ENCODE measurements around the gene PDS5B. TPM values are rescaled to one million over a fixed set of nuclear protein-coding genes. Genes with fewer than 3 reads are reported as not detected.

The PDS5B gene
- total and polyA plus RNA-seq, 10 donors: 4.5 to 65.9 (median 50.9) TPM

DNA sequence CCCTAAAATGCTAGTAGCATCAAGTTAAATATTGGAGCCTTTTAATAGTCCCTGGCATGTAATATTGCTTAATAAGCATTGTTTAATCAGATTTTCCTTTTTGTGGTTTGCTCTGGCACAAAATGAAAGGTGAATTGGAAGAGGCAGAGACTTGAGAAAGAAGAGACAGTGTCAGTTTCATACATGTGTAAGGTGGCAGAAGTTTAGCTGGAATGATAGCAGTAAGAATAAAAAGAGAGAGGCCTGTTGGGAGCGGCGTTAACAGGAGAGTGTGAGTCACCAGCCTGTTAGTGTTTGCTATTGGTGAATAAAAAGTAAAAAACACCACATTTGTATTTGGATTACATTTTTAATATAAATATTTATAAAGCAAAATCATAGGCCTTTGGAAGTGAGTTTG lies 145.3 kb downstream of the PDS5B start:
- no peak for TF ChIP-seq POLR2AphosphoS5 (IDR thresholded peaks at IDR 0.05)
- TF ChIP-seq, protein P1, sequence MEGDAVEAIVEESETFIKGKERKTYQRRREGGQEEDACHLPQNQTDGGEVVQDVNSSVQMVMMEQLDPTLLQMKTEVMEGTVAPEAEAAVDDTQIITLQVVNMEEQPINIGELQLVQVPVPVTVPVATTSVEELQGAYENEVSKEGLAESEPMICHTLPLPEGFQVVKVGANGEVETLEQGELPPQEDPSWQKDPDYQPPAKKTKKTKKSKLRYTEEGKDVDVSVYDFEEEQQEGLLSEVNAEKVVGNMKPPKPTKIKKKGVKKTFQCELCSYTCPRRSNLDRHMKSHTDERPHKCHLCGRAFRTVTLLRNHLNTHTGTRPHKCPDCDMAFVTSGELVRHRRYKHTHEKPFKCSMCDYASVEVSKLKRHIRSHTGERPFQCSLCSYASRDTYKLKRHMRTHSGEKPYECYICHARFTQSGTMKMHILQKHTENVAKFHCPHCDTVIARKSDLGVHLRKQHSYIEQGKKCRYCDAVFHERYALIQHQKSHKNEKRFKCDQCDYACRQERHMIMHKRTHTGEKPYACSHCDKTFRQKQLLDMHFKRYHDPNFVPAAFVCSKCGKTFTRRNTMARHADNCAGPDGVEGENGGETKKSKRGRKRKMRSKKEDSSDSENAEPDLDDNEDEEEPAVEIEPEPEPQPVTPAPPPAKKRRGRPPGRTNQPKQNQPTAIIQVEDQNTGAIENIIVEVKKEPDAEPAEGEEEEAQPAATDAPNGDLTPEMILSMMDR (IDR thresholded peaks at IDR 0.05 in 8 of 11, conservative IDR thresholded peaks at IDR 0.05 in 3 of 11): no peak
- TF ChIP-seq POLR2A (IDR thresholded peaks at IDR 0.05): no peak
- H3K9me3 ChIP-seq: peaks cover 0 to 10% (median 3%) of the 10 kb centered on the region in 8 donors
- 83 to 94% (median 86%) methylated on average over 2 of the region's 2 CpGs for WGBS, 5 donors
- peaks cover 3 to 39% (median 19%) of the 10 kb centered on the region in 6 donors for H3K4me1 ChIP-seq
- peaks cover 0 to 10% (median 0%) of the 10 kb centered on the region in 6 donors for H3K36me3 ChIP-seq
- H3K27me3 ChIP-seq (replicated peaks in 1 of 7): no peaks in the 10 kb centered on the region
- intact Hi-C loops (cut with DNase I; ENCODE audit: low total_unique reads): no loop called here
- no peak overlapping the region for H3K27ac ChIP-seq
- H3K4me3 ChIP-seq: no peak overlapping the region
- no peak for DNase-seq

DNA sequence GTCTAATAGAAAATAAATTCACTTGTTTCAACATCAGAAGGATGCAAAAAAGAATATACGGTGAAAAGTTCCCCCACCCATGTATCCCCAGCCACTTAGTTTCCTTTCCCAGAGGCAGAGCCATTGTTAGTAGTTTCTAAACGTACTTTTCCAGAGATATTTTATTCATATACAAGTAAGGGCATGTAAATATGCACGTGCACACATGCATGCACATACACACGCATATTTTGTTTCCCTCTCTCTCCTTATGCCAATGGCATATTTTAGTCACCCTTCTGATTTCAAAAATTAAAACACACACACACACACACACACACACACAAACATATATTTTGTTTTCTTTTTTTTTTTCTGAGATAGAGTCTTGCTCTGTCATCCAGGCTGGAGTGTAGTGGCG lies 147.4 kb downstream of the PDS5B start:
- no peak for DNase-seq
- no peak for TF ChIP-seq POLR2A (IDR thresholded peaks at IDR 0.05)
- TF ChIP-seq, protein P1 (IDR thresholded peaks at IDR 0.05 in 8 of 11, conservative IDR thresholded peaks at IDR 0.05 in 3 of 11): no peak
- TF ChIP-seq POLR2AphosphoS5 (IDR thresholded peaks at IDR 0.05): no peak
- no peak overlapping the region for H3K27ac ChIP-seq
- peaks cover 0 to 10% (median 3%) of the 10 kb centered on the region in 8 donors for H3K9me3 ChIP-seq
- peaks cover 0 to 9% (median 0%) of the 10 kb centered on the region in 6 donors for H3K36me3 ChIP-seq
- H3K4me1 ChIP-seq: peaks cover 3 to 49% (median 27%) of the 10 kb centered on the region in 6 donors
- intact Hi-C loops (cut with DNase I; ENCODE audit: low total_unique reads): no loop called here
- no peaks in the 10 kb centered on the region for H3K27me3 ChIP-seq (replicated peaks in 1 of 7)
- no peak overlapping the region for H3K4me3 ChIP-seq
- WGBS, 5 donors: 87 to 97% (median 95%) methylated on average over 5 of the region's 5 CpGs

DNA sequence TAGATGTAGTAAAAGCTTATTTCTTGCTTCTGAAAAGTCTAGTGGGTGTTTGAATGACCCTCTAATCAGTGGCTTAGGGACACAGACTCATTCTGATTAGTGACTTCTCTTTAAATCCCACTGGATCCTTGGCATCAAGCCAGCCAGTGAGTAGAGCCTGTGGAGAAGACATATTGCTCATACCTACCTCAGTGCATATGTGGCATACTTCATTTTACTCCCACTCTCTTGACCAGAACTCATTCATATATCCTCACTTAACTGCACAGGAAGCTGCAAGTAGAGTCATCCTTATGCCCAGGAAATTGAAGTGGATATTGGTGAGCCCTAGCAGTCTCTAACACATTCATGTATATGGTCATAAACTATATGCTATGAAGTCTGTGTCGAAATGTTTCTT lies 148.3 kb downstream of the PDS5B start:
- intact Hi-C loops (cut with DNase I; ENCODE audit: low total_unique reads): no loop called here
- peaks cover 3 to 49% (median 27%) of the 10 kb centered on the region in 6 donors for H3K4me1 ChIP-seq
- H3K9me3 ChIP-seq: peaks cover 0 to 7% (median 0%) of the 10 kb centered on the region in 8 donors
- peaks cover 0 to 6% (median 0%) of the 10 kb centered on the region in 6 donors for H3K36me3 ChIP-seq
- WGBS, 5 donors: 95 to 100% (median 98%) methylated on average over 1 of the region's 1 CpG
- TF ChIP-seq POLR2A (IDR thresholded peaks at IDR 0.05) (no peak), POLR2AphosphoS5 (IDR thresholded peaks at IDR 0.05) (no peak)
- TF ChIP-seq, protein P1 (IDR thresholded peaks at IDR 0.05 in 8 of 11, conservative IDR thresholded peaks at IDR 0.05 in 3 of 11): no peak
- H3K27me3 ChIP-seq (replicated peaks in 1 of 7): no peaks in the 10 kb centered on the region
- no peak for DNase-seq
- no peak overlapping the region for H3K4me3 ChIP-seq
- no peak overlapping the region for H3K27ac ChIP-seq

DNA sequence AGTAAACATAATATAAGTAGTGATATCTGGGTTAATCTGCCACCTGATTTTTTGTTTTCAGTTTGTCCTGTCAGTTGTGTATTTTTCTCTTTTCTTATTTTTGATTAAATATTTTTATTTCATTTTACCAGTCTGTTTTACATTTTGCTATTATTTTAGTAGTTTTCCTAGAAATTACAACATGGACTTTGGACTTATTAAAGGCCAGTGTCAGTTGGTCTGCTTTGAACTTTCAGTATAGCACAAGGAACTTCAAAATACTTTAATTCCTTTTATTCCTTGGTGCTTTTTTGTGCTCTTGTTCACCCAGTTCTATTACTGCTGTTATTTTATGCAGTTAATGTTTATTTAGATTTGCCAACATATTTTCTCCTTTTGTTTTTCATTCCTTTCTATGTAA lies 149.6 kb downstream of the PDS5B start:
- no peak overlapping the region for H3K4me3 ChIP-seq
- intact Hi-C loops (cut with DNase I; ENCODE audit: low total_unique reads): no loop called here
- H3K36me3 ChIP-seq: peaks cover 0 to 13% (median 0%) of the 10 kb centered on the region in 6 donors
- no peak for DNase-seq
- peaks cover 3 to 47% (median 27%) of the 10 kb centered on the region in 6 donors for H3K4me1 ChIP-seq
- TF ChIP-seq POLR2A (IDR thresholded peaks at IDR 0.05): no peak
- TF ChIP-seq POLR2AphosphoS5 (IDR thresholded peaks at IDR 0.05): no peak
- TF ChIP-seq, protein P1 (IDR thresholded peaks at IDR 0.05 in 8 of 11, conservative IDR thresholded peaks at IDR 0.05 in 3 of 11): no peak
- H3K27me3 ChIP-seq (replicated peaks in 1 of 7): no peaks in the 10 kb centered on the region
- no peaks in the 10 kb centered on the region for H3K9me3 ChIP-seq
- H3K27ac ChIP-seq: peak overlapping the region in 7 of 8 donors; percentile 57 to 87 (median 78)

All from spleen (tissue), 11 donors.